ENCODE data around the gene ZFAND3.

GRCh38 chr6:37889051-37889450 lies 69.5 kb downstream of the ZFAND3 start:
- TF ChIP-seq POLR2A (IDR thresholded peaks at IDR 0.05) (no peak), CTCF (IDR thresholded peaks at IDR 0.05) (no peak), POLR2AphosphoS5 (IDR thresholded peaks at IDR 0.05) (no peak), EP300 (IDR thresholded peaks at IDR 0.05) (no peak)
